ENCODE data around the gene SLC38A7. TPM values are rescaled to one million over a fixed set of nuclear protein-coding genes. Genes with fewer than 3 reads are reported as not detected.

SLC38A7 gene
- total and polyA plus RNA-seq, 2 of the 13 experiments (the other 11 are each of a cell fraction or from before 2014, with no cell fraction given), result 13.2 to 14.1 TPM

- TF ChIP-seq ELF3 (CRISPR knock-in tag; IDR thresholded peaks at IDR 0.05), result peak; percentile 95
- TF ChIP-seq GATAD1 (CRISPR knock-in tag; IDR thresholded peaks at IDR 0.05), result peak; percentile 93
- TF ChIP-seq, protein P1, sequence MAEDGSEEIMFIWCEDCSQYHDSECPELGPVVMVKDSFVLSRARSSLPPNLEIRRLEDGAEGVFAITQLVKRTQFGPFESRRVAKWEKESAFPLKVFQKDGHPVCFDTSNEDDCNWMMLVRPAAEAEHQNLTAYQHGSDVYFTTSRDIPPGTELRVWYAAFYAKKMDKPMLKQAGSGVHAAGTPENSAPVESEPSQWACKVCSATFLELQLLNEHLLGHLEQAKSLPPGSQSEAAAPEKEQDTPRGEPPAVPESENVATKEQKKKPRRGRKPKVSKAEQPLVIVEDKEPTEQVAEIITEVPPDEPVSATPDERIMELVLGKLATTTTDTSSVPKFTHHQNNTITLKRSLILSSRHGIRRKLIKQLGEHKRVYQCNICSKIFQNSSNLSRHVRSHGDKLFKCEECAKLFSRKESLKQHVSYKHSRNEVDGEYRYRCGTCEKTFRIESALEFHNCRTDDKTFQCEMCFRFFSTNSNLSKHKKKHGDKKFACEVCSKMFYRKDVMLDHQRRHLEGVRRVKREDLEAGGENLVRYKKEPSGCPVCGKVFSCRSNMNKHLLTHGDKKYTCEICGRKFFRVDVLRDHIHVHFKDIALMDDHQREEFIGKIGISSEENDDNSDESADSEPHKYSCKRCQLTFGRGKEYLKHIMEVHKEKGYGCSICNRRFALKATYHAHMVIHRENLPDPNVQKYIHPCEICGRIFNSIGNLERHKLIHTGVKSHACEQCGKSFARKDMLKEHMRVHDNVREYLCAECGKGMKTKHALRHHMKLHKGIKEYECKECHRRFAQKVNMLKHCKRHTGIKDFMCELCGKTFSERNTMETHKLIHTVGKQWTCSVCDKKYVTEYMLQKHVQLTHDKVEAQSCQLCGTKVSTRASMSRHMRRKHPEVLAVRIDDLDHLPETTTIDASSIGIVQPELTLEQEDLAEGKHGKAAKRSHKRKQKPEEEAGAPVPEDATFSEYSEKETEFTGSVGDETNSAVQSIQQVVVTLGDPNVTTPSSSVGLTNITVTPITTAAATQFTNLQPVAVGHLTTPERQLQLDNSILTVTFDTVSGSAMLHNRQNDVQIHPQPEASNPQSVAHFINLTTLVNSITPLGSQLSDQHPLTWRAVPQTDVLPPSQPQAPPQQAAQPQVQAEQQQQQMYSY (CRISPR knock-in tag; IDR thresholded peaks at IDR 0.05), result peak; percentile 75
- TF ChIP-seq NCOA2 (CRISPR knock-in tag; IDR thresholded peaks at IDR 0.05), result peak; percentile 55; the same call in 1 of the 2 replicates
- peak; percentile 98 for TF ChIP-seq SPEN (CRISPR knock-in tag; IDR thresholded peaks at IDR 0.05; ENCODE audit: low read depth)
- TF ChIP-seq ZNF362 (CRISPR knock-in tag; IDR thresholded peaks at IDR 0.05; ENCODE audit: borderline replicate concordance), result peak; percentile 69; the same call in 1 of the 2 replicates
- no peak for TF ChIP-seq ZNF879 (CRISPR knock-in tag; IDR thresholded peaks at IDR 0.05)
- peak; percentile 98 for TF ChIP-seq ZFY (CRISPR knock-in tag; IDR thresholded peaks at IDR 0.05)
- TF ChIP-seq CBX5 (CRISPR knock-in tag; IDR thresholded peaks at IDR 0.05; ENCODE audit: borderline replicate concordance), result peak; percentile 98
- TF ChIP-seq ESRRA (CRISPR knock-in tag; IDR thresholded peaks at IDR 0.05; ENCODE audit: low read depth), result peak; percentile 73; the same call in 1 of the 2 replicates
- peak; percentile 75 for TF ChIP-seq BCL6 (CRISPR knock-in tag; IDR thresholded peaks at IDR 0.05)
- TF ChIP-seq PHF8 (CRISPR knock-in tag; IDR thresholded peaks at IDR 0.05), result peak; percentile 100
- TF ChIP-seq ZNF224 (CRISPR knock-in tag; IDR thresholded peaks at IDR 0.05), result peak; percentile 35; the same call in 1 of the 2 replicates
- TF ChIP-seq KDM2A (CRISPR knock-in tag; IDR thresholded peaks at IDR 0.05; ENCODE audit: borderline replicate concordance, low read depth), result peak; percentile 99
- TF ChIP-seq HIVEP1 (CRISPR knock-in tag; IDR thresholded peaks at IDR 0.05), result peak; percentile 95
- TF ChIP-seq ZNF513 (CRISPR knock-in tag; conservative IDR thresholded peaks at IDR 0.05), result no peak; the same call in 1 of the 2 replicates
- TF ChIP-seq TCF7 (IDR thresholded peaks at IDR 0.05; ENCODE audit: low read depth), result no peak
- peak; percentile 81 for TF ChIP-seq MED8 (CRISPR knock-in tag; IDR thresholded peaks at IDR 0.05; ENCODE audit: insufficient replicate concordance)
- peak; percentile 83 for TF ChIP-seq HES4 (CRISPR knock-in tag; IDR thresholded peaks at IDR 0.05; ENCODE audit: borderline replicate concordance)
- peak; percentile 79 for TF ChIP-seq POLR2AphosphoS5 (IDR thresholded peaks at IDR 0.05; ENCODE audit: low read depth, low read length)
- no peak for TF ChIP-seq ZNF496 (CRISPR knock-in tag; IDR thresholded peaks at IDR 0.05; ENCODE audit: insufficient replicate concordance)
- no peak for TF ChIP-seq SRSF9 (IDR thresholded peaks at IDR 0.05; ENCODE audit: borderline replicate concordance, insufficient read depth, low read depth, low read length, poor library complexity, severe bottlenecking)
- TF ChIP-seq ZNF160 (CRISPR knock-in tag; IDR thresholded peaks at IDR 0.05), result peak; percentile 84; the same call in 1 of the 2 replicates
- TF ChIP-seq ZFP36L1 (CRISPR knock-in tag; IDR thresholded peaks at IDR 0.05), result peak; percentile 85
- TF ChIP-seq ZNF570 (CRISPR knock-in tag; IDR thresholded peaks at IDR 0.05; ENCODE audit: borderline replicate concordance), result no peak
Measured at GRCh38 chr16:58733671-58734458, 49.3 kb upstream of the SLC38A7 start, which contains the start of gene GOT2 (continued).

Measured in HepG2 (cell line).